Tibial nerve (tissue), 4 donors: ENCODE data around the gene FAM131B.

Experiments used
- CTCF ChIP-seq, 5 experiments: fragments of 200-600 bp in 3 of 5; fragments of 450-650 bp in 2 of 5; sonication (generic) in 3 of 5; IDR thresholded peaks; one replicate each; pipeline ENCODE4 v1.5.1; 2016 to 2019; ENCODE audit warnings: antibody characterized with exemption in 5 of 5, mild to moderate bottlenecking in 3 of 5, moderate library complexity in 2 of 5
- EP300 ChIP-seq, 2 donors: sonication (generic); formaldehyde crosslinking; IDR thresholded peaks; one replicate each; pipeline ENCODE4 v1.6.1; 2017; ENCODE audit warnings: antibody characterized with exemption in 2 of 2, mild to moderate bottlenecking in 1 of 2
- POLR2A ChIP-seq, 2 donors: fragments of 450-650 bp; IDR thresholded peaks; one replicate each; pipeline ENCODE4 v1.6.1; 2017; ENCODE audit warnings: antibody characterized with exemption in 2 of 2, mild to moderate bottlenecking in 2 of 2, moderate library complexity in 2 of 2

- TF ChIP-seq CTCF (IDR thresholded peaks at IDR 0.05) (no peak), EP300 (IDR thresholded peaks at IDR 0.05) (no peak), POLR2A (IDR thresholded peaks at IDR 0.05) (no peak)
Observed at GRCh38 chr7:143396182-143396581, 33.7 kb upstream of the FAM131B start.
